Colonic mucosa (tissue), 4 donors: Measurements from ENCODE around the gene YKT6. TPM values are rescaled to one million over a fixed set of nuclear protein-coding genes. Genes with fewer than 3 reads are reported as not detected.

Source experiments
- DNase-seq: peaks from one replicate; pipeline ENCODE4 v3.0.0-alpha.2; 2020
- H3K27ac ChIP-seq: fragments of 200-600 bp; one replicate; pipeline ENCODE4 v1.8.0; 2021
- H3K27me3 ChIP-seq: fragments of 200-600 bp; one replicate; pipeline ENCODE4 v1.8.0; 2021
- H3K36me3 ChIP-seq: fragments of 200-600 bp; one replicate; pipeline ENCODE4 v1.8.0; 2021
- H3K4me1 ChIP-seq: fragments of 200-600 bp; one replicate; pipeline ENCODE4 v1.8.0; 2021; ENCODE audit warnings: mild to moderate bottlenecking
- H3K4me3 ChIP-seq: fragments of 200-600 bp; one replicate; pipeline ENCODE4 v1.8.0; 2021
- H3K9ac ChIP-seq, 2 donors: one replicate each; pipeline ENCODE4 v1.7.0; 2013; ENCODE audit warnings: control low read depth in 2 of 2, low read depth in 2 of 2, low read length in 2 of 2
- H3K9me3 ChIP-seq: fragments of 200-600 bp; one replicate; pipeline ENCODE4 v1.8.0; 2021
- intact Hi-C: fragments of 100-400 bp; cut with DNase I; formaldehyde crosslinking; loops from one replicate; pipeline ENCODE4 v1.14.1; 2022
- total RNA-seq, 2 donors: library from RNA; stranded (reverse); fragmentation: NEBNext Ultra II Directional in 1 of 2; extraction: Animal tissue kit (Norgen Biotek cat#: 25700) in 1 of 2; gene quantifications; one replicate each; pipeline ENCODE4 v1.2.1, GENCODE V29; 2021
- TF ChIP-seq, protein P1 (sequence below): fragments of 200-600 bp; IDR thresholded peaks from one replicate; pipeline ENCODE4 v1.8.0; 2022; ENCODE audit warnings: antibody characterized with exemption, mild to moderate bottlenecking
- donor health status: healthy.
- donor health status: DM: no; HTN: no; CAD: no.
- donor health status: DM: no; HTN: no; CAD: no.

The YKT6 gene
- total RNA-seq, 2 donors from 2014 or later, result 83.0 to 103 TPM

GRCh38 chr7:44213206-44213876 lies 12.6 kb downstream of the YKT6 start:
- no peak overlapping the region for H3K27ac ChIP-seq
- no peak overlapping the region for H3K4me3 ChIP-seq
- no peaks in the 10 kb centered on the region for H3K4me1 ChIP-seq
- intact Hi-C loops, result no loop called here
- peaks cover 7% of the 10 kb centered on the region for H3K36me3 ChIP-seq
- TF ChIP-seq, protein P1, sequence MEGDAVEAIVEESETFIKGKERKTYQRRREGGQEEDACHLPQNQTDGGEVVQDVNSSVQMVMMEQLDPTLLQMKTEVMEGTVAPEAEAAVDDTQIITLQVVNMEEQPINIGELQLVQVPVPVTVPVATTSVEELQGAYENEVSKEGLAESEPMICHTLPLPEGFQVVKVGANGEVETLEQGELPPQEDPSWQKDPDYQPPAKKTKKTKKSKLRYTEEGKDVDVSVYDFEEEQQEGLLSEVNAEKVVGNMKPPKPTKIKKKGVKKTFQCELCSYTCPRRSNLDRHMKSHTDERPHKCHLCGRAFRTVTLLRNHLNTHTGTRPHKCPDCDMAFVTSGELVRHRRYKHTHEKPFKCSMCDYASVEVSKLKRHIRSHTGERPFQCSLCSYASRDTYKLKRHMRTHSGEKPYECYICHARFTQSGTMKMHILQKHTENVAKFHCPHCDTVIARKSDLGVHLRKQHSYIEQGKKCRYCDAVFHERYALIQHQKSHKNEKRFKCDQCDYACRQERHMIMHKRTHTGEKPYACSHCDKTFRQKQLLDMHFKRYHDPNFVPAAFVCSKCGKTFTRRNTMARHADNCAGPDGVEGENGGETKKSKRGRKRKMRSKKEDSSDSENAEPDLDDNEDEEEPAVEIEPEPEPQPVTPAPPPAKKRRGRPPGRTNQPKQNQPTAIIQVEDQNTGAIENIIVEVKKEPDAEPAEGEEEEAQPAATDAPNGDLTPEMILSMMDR, result no peak
- no peaks in the 10 kb centered on the region for H3K27me3 ChIP-seq
- no peaks in the 10 kb centered on the region for H3K9me3 ChIP-seq
- DNase-seq, result no peak
- H3K9ac ChIP-seq, result no peak overlapping the region

DNA sequence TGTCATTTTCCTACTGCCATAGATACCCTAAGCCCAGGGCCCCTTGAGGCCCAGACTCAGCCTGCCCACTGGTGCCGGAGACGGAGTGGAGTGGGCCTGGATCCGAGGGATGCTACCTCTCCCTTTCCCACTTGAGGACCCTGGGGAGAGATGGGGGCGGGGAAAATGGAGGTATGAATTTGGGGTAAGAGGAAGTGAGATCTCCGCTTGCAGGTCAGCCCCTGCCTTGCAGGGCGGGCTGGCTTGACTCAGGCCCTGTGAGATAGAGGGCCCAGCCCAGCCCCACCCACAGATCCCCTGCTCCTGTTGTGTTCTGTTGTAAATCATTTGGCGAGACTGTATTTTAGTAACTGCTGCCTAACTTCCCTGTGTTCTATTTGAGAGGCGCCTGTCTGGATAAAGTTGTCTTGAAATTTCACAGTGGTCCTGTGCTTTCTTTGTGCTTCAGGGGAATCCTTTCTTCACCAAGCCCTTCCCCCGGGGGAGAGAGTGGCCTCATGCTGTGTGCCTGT lies 13.2 kb downstream of the YKT6 start:
- DNase-seq, result no peak
- Histone ChIP-seq H3K27me3 (no peaks in the 10 kb centered on the region), H3K9me3 (no peaks in the 10 kb centered on the region), H3K36me3 (peaks cover 2% of the 10 kb centered on the region), H3K9ac (no peak overlapping the region), H3K4me3 (no peak overlapping the region), H3K27ac (no peak overlapping the region), H3K4me1 (no peaks in the 10 kb centered on the region)
- intact Hi-C loops, result no loop called here
- TF ChIP-seq, protein P1, result no peak

DNA sequence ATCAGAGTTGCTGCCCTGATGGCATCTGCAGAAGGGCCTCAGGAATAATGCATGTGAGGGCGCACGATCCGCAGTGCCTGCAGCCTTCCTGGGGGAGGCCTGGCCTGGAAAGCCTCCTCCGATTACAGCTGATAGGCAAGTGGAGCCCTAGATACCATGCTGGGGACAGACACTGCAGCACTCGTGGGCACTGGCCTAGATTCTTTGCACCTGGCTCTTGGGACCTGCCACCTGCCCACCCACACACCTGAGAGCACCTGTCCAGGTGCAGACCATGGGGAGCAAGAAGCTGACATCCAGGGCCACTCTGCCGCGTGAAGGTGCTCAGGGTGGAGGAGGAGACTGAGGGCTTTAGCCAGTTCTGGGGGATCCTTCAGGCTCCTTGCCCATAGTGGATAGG lies 14.8 kb downstream of the YKT6 start:
- H3K9ac ChIP-seq, result no peak overlapping the region
- H3K9me3 ChIP-seq, result no peaks in the 10 kb centered on the region
- intact Hi-C loops, result no loop called here
- H3K27me3 ChIP-seq, result no peaks in the 10 kb centered on the region
- H3K36me3 ChIP-seq, result no peaks in the 10 kb centered on the region
- no peak for DNase-seq
- H3K4me3 ChIP-seq, result no peak overlapping the region
- TF ChIP-seq, protein P1, result no peak
- H3K4me1 ChIP-seq, result no peaks in the 10 kb centered on the region
- no peak overlapping the region for H3K27ac ChIP-seq

- no peaks in the 10 kb centered on the region for H3K4me1 ChIP-seq
- H3K27ac ChIP-seq, result no peak overlapping the region
- no peak overlapping the region for H3K4me3 ChIP-seq
- no peaks in the 10 kb centered on the region for H3K36me3 ChIP-seq
- no peak for DNase-seq
- H3K9me3 ChIP-seq, result no peaks in the 10 kb centered on the region
- TF ChIP-seq, protein P1, result no peak
- H3K27me3 ChIP-seq, result no peaks in the 10 kb centered on the region
- intact Hi-C loops, result no loop called here
- no peak overlapping the region for H3K9ac ChIP-seq
Measured at GRCh38 chr7:44216019-44216418, 15.2 kb downstream of the YKT6 start.

DNA sequence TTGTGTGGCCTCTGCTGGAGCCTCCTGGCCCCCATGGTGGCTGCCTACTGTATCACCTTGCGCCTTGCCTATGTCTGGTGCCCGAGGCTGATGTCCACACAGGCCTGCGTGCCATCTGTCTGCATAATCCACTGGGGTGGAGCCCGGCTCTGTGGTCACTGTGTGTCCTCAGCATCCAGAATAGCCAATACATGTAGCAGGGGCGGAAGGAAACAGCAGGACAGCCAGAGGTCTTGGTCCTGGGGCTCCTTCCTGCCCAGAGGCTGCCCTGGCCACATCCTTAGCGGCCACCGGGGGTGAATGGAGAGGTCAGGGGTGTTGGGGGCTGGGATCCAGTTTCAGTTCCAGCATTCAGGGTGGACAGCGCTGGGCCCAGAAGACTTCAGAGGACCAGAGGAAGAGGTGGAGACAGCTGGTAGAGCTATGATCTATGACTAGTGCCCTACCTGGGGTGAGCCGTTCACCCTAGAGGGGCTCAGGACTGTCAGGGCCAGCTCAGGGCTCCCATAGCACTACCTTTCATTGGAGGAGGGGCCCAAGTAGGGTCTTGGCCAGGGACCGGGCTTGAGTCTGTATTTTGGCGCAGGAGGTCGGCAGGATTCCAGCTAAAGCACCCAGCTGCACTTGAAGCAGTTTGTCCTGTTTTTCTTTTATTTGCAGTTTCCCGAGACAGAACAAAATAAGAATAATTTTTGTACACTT lies 15.9 kb downstream of the YKT6 start:
- TF ChIP-seq, protein P1, result no peak
- intact Hi-C loops, result no loop called here
- Histone ChIP-seq H3K9ac (no peak overlapping the region), H3K4me3 (no peak overlapping the region), H3K27me3 (no peaks in the 10 kb centered on the region), H3K27ac (no peak overlapping the region), H3K9me3 (no peaks in the 10 kb centered on the region), H3K36me3 (no peaks in the 10 kb centered on the region), H3K4me1 (no peaks in the 10 kb centered on the region)
- DNase-seq, result no peak
